ENCODE results near the gene TENT5C. TPM values are rescaled to one million over a fixed set of nuclear protein-coding genes. Genes with fewer than 3 reads are reported as not detected.

The TENT5C gene
- total and polyA plus RNA-seq, 9 of the 15 experiments (the other 6 are each of a cell fraction or from before 2014, with no cell fraction given) = 1.8 to 7.7 (median 4.0) TPM

- TF ChIP-seq RHOXF2B (CRISPR knock-in tag; conservative IDR thresholded peaks at IDR 0.05) = no peak
- TF ChIP-seq HNRNPK (IDR thresholded peaks at IDR 0.05; ENCODE audit: low read depth, low read length, poor library complexity, severe bottlenecking) = no peak
- no peak for TF ChIP-seq GABPA (tag; conservative IDR thresholded peaks at IDR 0.05; ENCODE audit: low read depth)
- no peak for TF ChIP-seq SETDB1 (IDR thresholded peaks at IDR 0.05; ENCODE audit: low read length)
- no peak for TF ChIP-seq ZNF280B (CRISPR knock-in tag; IDR thresholded peaks at IDR 0.05)
- TF ChIP-seq CHD1 (IDR thresholded peaks at IDR 0.05; ENCODE audit: low read length) = no peak
- no peak for TF ChIP-seq FOXK1 (CRISPR knock-in tag; IDR thresholded peaks at IDR 0.05; ENCODE audit: borderline replicate concordance)
- TF ChIP-seq KLF1 (tag; IDR thresholded peaks at IDR 0.05) = no peak
- no peak for TF ChIP-seq CTCFL (IDR thresholded peaks at IDR 0.05; ENCODE audit: borderline replicate concordance, insufficient read depth, low read depth, low read length, poor library complexity, severe bottlenecking)
- 0 out of 2 replicates have a peak, but pooled peaks have one; percentile 43 for TF ChIP-seq CBFA2T3 (IDR thresholded peaks at IDR 0.05)
- TF ChIP-seq ATF2 (CRISPR knock-in tag; IDR thresholded peaks at IDR 0.05) = no peak
- TF ChIP-seq, protein P1, sequence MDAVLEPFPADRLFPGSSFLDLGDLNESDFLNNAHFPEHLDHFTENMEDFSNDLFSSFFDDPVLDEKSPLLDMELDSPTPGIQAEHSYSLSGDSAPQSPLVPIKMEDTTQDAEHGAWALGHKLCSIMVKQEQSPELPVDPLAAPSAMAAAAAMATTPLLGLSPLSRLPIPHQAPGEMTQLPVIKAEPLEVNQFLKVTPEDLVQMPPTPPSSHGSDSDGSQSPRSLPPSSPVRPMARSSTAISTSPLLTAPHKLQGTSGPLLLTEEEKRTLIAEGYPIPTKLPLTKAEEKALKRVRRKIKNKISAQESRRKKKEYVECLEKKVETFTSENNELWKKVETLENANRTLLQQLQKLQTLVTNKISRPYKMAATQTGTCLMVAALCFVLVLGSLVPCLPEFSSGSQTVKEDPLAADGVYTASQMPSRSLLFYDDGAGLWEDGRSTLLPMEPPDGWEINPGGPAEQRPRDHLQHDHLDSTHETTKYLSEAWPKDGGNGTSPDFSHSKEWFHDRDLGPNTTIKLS (IDR thresholded peaks at IDR 0.05; ENCODE audit: borderline replicate concordance, low read depth) = no peak
- no peak for TF ChIP-seq RBM39 (optimal IDR thresholded peaks at IDR 0.05; ENCODE audit: low read depth, low read length)
- TF ChIP-seq NFXL1 (CRISPR knock-in tag; IDR thresholded peaks at IDR 0.05) = no peak
- 0 out of 4 replicates have a peak, but pooled peaks of 1 of the 2 experiments have one; percentile 23 for TF ChIP-seq HDAC1 (IDR thresholded peaks at IDR 0.05)
- no peak for TF ChIP-seq KLF10 (CRISPR knock-in tag; IDR thresholded peaks at IDR 0.05)
- TF ChIP-seq ZNF445 (CRISPR knock-in tag; IDR thresholded peaks at IDR 0.05; ENCODE audit: low read depth) = no peak
- no peak for TF ChIP-seq HIVEP1 (CRISPR knock-in tag; IDR thresholded peaks at IDR 0.05)
- TF ChIP-seq BCL6 (CRISPR knock-in tag; IDR thresholded peaks at IDR 0.05) = no peak
- TF ChIP-seq ARID1B (IDR thresholded peaks at IDR 0.05) = peak; percentile 48
- TF ChIP-seq POLR3G (IDR thresholded peaks at IDR 0.05; ENCODE audit: extremely low read depth, insufficient read length, insufficient replicate concordance) = no peak
- no peak for TF ChIP-seq CREM (IDR thresholded peaks at IDR 0.05; ENCODE audit: low read depth)
- TF ChIP-seq ZNF24 (IDR thresholded peaks at IDR 0.05) = no peak
Observed at GRCh38 chr1:117608758-117609157, 2.9 kb downstream of the TENT5C start (continued).

All from K562 (cell line).